HG02870 (cell line): Measurements from ENCODE around the gene GALNT17.

Experiments
- ATAC-seq: cut with Tn5 transposase; IDR thresholded peaks from one replicate; pipeline ENCODE4 v1.9.1; 2021; ENCODE audit warnings: mild to moderate bottlenecking, moderate library complexity; ENCODE audit not compliant: unreplicated experiment

Gene GALNT17

DNA sequence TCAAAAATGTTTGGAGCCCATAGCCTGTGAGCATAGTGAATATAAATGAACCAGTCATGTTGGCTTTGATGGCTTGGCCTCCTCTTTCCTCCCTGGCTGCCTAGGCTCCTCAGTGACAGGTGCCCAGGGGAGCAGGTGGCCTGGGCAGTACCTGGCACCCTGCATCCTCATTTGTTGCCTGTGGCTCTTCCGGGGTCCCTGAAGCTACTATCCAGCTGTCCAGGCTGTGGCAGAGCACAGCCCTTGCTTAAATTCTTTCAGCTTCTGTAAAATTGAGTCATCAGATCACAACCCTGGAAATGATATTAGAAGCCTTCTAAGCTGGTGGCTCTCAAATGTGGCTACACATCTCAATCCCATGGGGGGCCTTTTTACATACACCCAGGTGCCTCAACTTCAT is 525.4 kb downstream of the GALNT17 start:
- ATAC-seq: no peak

DNA sequence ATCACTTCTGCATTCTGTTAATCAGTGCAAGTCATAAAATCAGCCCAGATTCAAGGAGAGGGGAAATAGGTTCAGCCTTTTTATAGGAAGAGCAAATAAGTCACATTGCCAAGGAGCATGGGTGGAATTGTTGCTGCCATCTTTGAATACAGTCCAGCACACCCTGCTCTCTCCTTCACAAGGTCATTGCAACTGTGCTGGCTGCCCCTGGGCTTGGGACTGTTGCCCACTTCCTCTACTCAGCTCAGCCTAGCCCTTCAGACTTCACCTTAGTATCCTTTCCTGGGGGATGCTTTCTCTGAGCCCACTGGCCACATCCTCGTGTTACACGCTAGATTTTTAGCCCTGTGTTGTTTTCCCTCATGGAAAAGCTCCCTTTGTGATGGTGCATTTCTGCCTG is 527.7 kb downstream of the GALNT17 start:
- ATAC-seq: no peak

DNA sequence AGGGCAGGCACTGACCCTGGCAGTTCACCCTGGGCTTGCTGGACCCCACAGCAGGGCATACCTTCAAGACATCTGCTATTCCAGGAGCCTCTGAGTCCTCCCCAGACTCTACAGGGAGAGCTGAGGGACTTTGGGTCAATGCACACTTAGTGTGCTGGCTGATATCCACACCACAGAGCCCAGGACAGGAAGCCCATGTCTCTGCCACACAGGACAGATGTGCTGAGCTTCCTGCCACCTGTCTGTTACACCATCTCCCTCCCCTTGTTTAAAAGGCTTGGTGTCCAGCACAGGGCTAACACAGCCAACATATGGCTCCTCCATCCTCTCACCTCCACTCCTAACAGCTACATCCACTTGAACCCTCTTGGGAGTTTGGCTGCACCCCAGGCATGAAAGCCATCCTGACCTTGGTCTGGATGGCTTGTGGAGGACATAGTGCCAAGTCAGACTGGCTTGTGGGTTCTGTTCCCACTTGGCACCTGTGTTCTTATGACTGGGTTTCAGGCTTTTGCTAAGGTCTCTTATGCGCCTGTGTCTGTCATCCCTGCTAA is 529.8 kb downstream of the GALNT17 start:
- no peak for ATAC-seq

DNA sequence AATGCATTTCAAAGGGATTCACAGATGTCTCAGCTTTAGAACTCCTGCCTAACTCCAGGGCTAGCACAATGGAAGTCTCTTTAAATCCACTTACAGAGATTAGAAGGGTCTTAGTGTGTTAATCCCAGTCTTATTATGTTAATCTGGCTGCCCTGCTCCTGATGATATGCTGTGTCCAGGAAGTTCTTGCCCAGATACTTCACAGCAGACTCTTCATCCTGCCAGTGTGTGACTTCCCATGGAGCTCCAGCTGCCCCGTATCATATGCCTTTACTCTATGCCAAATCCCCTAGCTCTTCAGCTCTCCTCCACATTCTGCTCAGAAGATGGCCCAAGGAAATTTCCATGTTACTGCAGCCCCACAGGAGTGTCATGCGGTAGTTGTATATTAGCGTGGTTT is 533.8 kb downstream of the GALNT17 start:
- no peak for ATAC-seq

DNA sequence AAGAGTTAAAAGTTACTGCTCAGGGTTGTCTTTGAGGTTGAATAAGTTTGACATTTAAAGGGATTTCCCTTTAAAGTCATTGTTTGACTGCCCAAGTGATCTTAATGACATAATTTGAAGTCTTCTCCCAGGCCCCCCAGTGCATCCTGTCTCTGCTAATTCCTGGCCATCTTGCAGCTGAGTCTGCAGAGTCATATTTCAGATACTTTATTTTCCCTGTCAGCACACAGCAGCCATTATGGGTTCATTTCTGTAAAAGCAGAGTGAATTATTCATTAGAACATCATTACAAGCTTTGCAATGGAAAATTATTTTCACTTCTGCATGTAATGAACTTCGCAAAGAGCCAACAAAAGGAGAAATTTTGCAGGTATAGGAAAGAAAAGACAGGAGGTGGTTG is 536.6 kb downstream of the GALNT17 start:
- ATAC-seq: no peak

DNA sequence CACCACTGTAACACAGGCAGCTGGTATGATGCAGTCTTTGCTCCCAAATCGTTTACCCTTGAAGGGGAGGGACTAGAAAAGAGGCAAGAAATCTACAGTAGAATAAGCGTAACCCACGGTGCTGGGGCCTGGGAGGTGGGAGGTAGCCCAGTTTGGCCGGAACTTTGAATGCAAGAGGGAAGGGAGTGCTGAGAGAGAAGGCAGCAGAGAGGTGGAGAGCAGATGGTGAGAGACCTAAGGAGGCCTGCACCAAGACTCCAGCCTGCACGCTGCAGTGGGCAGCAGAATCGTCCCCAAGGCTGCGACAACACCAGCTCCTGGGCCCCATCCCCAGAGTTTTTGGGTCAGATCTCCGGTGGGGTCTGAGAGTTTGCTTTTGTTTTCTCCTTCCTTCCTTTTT is 547.5 kb downstream of the GALNT17 start:
- ATAC-seq: no peak

DNA sequence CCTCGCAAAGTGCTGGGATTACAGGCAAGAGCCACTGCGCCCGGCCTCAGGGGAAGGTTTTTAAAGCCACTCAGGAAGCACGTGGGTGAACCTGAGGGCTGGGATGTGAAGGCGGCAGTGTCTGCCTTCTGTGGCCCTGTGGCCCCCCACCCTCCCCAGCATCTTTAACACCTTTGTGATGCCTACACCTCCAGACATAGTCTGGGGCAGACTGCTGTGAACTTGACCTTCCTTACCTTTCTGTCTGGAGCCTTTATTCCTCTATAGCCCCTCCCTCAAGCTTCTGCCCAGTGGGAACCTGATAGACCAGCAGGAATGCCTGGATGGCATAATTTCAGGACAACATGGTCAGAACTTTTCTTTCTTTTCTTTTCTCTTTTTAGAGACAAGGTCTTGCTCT is 550.2 kb downstream of the GALNT17 start:
- no peak for ATAC-seq

DNA sequence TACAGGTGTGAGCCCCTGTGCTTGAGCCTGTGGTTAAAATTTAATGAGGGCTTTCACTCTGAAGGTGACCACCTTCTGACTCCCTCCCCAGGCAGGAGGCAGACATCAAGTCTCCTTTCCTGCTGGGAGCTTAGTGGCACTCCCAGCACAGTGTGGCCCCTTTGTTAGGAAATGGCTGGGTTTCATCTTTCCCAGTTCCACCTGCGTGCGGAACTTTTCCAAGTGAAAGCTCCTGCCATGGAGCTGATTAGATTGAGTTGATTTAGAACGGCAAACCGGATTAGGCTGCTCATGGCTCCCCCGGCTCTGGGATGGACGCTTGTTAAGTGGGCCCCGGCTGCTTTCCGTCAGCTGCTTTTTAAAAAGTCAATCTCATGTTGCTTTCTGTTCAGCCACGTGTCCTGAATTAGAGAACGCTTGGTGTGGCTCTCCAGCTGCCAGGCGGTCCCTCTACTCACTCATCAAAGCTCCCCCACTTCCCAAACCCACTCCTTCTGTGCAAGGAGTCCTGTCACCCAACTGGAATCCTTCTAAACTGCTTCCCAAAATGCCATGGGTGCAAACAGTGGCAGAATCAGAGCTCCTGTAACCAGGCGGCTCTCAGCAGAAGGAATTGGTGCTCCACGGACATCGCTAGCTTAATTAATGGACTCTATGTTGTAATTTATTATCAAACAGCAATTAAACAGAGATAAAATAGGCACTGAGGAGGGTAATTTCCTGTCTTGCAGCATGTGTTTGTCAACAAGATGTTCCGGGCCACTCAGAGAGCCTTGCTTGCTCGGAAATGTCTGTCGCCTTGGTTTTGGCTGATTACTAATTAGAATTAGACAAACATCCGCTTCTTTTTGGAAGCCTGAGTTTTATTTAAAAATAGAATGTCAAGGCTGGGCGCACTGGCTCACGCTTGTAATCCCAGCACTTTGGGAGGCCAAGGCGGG is 551.2 kb downstream of the GALNT17 start:
- no peak for ATAC-seq

DNA sequence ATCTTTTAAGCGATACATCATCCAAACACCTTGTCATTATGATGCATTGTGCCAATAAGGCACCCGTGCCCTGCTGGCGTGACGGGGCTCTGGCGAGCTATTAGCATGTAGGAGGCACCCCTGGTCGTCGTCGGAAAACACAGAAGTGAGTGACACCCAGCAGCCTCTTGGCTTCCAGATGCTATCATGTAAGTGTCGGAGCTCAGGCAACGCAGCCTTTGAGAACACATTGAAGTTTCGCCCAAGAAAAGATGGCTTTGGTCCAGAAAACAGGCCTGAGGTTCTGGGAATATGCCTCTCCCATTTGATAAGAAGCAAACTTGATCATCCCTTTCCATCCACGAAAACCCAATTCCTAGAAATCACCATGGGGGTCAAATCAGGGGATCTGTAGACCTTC is 555.3 kb downstream of the GALNT17 start:
- no peak for ATAC-seq

DNA sequence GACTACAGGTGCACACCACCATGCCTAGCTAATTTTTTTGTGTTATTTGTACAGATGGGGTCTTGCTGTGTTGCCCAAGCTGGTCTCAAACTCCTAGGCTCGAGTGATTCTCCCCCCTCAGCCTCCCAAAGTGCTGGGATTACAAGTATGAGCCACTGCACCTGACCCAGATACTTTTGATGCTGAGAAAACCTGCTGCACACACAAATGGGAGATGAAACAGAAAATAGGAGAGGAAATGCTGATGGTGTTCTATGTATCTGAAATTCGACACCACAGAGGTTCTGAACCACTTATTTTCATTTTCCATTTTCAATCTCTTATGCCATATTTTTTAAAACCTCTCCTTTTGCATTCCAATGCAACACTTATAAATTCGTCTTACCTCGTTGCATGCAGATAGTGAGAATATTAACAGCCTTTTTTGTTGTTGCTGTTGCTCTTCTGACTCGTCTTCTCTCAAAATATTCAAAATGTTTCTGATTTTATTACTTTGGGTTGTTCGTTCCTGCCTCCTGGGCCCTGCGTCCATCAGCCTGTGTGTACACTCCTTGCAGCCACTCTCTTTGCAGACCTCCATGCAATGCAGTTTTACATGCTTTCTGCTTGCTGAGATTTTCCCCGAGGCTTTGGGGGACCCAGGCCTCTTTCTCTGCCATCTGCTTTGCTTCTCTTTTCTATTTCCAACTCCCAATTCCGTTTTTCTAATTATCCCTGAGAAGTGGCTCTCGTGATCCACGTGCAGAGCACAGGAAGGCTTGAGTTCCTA is 556.1 kb downstream of the GALNT17 start:
- no peak for ATAC-seq

DNA sequence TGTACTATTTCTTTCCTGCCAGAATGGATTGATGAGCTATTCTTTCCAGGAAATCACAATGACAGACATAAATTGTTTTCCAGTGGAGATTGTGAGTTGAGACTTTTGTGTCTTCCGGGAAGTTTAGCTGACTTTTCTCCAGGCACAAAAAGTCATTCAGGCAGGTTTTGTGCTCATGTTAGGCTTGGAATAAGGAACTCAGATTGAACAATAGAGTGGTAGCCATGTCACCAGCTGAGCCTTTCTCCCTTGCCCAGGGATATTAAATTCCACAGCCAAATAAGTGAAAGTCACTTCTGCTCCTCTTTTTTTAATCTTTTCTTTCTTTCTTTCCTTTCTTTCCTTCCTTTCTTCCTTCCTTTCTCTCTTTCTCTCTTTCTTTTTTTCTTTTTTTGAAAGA is 559.6 kb downstream of the GALNT17 start:
- no peak for ATAC-seq

DNA sequence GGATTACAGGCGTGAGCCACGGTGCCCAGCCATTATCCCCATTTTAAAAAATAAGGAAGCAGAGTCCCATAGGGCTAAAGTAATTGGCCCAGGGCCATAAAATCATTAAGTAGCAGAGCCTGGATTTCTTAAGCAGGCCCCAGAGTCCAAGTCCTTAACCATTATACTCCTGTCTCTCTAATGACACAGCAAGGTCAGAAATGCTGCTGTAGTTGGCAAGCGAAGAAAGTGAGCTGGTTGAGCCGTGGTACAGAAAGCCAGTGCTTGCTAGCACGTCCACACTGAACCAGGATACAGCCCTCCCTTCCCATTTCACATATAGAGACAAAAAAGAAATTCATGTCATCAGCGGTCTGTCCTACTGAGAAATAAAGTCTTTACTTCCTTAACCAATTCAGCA is 562.7 kb downstream of the GALNT17 start:
- ATAC-seq: no peak

DNA sequence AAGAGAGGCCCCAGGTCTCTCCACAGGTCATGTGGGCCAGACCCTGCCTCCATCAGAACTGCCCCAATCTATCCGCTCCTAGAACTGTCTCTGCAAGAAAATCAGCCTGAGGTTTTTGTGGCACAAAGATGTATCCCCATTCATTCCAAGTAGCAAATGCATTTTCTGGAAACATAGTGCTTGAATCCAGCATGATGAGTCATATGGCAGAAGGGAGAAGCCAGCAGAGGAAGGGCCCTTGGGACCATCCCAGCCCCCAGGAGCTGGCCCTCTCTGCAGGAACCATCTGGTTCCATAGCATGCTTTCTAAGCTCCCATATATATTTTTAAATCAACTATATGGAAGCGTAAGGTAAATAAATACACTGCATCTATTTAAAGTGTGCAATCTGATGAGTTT is 563.2 kb downstream of the GALNT17 start:
- ATAC-seq: no peak

DNA sequence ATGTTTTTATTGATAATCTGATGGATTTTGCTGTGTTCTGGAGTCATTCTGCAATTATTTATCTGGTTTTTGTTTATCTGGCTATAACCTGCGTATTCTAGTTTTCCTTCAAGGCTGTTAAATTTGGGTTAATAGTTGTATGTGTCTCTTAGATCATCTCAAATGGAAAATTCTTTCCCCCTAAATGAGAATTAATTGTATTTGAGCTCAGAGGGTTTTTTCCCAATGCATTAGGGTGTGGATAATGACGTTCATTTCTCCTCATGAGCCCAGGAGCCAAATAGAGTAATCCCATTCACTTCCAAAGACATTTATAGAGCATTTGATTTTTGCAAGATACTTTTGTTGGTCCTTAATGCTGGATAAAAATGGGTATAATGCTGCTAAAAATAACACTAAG is 564.6 kb downstream of the GALNT17 start:
- ATAC-seq: no peak

DNA sequence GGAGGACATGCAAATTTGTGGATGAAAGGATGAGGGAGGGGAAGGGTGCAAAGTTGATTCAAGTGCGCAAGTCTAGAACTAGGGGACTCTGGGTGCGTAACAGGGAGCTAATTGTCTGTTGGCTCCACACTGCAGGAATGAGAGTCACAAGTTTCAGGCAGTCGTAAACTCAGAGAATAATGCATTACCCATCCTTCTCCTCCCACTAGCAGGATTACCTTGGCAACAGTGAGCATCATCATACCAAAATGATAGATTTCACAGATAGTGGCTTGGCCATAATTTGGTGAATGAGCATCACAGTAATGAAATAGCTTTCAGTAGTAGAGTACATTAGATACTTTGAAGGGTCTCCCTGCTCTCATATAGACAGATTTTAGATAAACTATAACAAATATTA is 565.5 kb downstream of the GALNT17 start:
- ATAC-seq: no peak

DNA sequence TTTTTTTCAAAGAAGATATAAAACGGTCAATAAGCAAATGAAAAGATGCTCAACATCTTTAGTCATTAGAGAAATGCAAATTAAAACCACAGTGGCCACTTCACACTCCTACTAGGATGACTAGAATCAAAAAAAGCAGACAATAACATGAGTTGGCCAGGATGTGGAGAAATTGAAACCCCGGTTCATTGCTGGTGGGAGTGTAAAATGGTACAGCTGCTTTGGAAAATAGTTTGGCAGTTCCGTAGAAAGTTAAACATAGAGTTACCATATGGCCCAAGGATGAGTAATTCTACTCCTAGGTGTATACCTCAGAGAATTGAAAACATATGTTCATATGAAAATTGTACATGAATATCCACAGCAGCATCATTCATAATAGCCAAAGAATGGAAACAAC is 573.3 kb downstream of the GALNT17 start:
- no peak for ATAC-seq

DNA sequence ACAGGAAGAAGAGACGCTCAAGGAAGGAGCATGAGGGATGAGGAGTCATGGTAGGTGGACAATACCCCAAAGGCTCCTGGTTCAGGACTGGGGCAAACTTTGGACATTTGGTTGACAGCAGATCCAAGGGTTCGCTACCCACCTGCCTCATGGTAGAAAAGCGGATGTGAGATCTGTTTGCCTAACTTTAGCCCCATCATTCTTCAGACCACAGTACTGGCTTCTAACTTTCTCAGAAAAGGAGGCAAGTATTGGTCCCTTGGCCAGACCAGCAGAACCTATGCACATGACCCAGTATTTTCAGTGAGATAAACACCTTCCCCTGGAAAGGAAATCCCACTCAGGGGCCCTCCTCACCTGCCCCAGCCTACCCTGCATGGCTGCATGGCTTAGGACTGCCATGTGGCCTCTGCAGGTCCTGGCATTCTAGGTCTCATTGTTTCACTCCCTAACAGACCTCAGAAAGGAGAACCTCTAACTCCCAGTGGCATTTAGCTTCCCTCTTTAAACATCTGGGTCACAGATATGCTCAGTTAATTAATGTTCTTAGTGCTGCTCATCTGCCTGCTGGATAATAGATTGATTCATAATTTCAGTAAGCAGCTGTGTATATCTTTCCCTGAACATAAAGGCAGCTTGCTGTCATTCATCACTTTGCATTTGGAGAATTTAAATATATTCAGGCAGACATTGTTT is 574.1 kb downstream of the GALNT17 start:
- ATAC-seq: no peak

DNA sequence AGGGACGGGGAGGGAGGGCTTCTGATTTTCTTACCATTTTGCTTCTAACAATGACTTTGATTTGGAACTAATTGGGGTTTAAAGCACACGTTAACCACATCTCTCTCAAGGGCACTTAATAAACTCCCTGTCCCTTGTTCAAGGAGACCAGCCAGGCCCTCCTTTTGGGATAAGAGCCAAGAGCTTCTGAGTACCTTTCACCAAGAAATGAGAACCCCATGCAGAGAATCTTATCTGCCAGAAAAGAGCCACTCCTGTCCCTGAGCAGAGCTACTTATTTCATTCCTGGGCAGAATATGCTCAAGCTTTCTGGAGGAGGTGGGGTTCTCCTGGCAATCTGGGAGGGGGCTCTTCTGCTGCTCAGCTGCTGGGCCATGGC is 574.6 kb downstream of the GALNT17 start:
- ATAC-seq: no peak

DNA sequence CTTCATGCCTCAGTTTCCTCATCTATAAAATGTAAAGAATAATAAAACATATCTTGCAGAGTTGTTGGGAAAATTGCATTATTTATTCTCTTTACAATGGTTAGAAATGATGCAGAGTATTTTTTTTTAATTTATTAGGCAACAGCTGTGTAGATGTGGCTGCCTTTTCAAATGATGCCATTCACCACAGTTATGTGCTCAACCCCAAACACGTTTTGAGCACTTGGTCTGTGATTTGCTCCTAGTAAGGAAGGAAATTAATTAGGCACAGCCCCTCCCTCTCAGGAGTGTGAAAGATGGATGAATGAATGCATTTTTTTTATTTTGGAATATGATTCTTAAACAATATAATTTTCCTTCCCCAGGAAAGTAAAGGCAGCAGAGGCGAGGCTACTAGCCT is 575.1 kb downstream of the GALNT17 start:
- ATAC-seq: no peak

DNA sequence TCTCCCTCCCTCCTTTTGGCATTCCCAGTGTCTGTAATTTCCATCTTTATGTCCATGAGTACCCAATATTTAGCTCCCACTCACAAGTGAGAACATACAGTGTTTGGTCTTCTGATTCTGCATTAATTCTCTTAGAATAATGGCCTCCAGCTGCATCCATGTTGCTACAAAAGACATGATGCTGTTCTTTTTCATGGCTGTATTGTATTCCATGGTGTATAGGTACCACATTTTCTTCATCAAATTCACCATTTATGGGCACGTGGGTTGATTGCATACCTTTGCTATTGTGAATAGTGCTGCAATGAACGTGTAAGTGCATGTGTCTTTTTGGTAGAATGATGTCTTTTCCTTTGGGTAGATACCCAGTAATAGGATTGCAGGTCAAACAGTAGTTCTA is 576.8 kb downstream of the GALNT17 start:
- no peak for ATAC-seq

DNA sequence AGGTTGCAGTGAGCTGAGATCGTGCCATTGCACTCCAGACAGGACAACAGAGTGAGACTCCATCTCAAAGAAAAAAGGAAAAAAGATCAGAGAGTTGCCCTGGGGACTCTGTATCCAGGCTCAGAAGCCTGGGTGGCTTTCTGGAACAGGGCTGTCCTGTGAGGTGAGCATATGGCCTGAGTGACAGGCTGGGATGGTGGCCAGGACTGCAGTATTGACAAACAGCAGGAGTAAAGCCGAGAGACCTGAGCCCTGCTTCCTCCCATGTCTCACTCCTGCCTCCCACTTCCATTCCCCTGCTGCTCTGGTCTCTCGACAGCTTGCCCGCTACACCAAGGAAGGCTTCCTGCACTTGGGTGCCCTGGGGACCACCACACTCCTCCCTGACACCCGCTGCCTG is 578.5 kb downstream of the GALNT17 start:
- ATAC-seq: no peak
